ENCODE data around the gene SAE1. TPM values are rescaled to one million over a fixed set of nuclear protein-coding genes. Genes with fewer than 3 reads are reported as not detected.
A peak's percentile ranks its signal among the peaks of the same experiment; 100 is the strongest.

SAE1 gene
- polyA plus RNA-seq, 3 donors, result 28.3 to 54.2 (median 46.5) TPM

DNA sequence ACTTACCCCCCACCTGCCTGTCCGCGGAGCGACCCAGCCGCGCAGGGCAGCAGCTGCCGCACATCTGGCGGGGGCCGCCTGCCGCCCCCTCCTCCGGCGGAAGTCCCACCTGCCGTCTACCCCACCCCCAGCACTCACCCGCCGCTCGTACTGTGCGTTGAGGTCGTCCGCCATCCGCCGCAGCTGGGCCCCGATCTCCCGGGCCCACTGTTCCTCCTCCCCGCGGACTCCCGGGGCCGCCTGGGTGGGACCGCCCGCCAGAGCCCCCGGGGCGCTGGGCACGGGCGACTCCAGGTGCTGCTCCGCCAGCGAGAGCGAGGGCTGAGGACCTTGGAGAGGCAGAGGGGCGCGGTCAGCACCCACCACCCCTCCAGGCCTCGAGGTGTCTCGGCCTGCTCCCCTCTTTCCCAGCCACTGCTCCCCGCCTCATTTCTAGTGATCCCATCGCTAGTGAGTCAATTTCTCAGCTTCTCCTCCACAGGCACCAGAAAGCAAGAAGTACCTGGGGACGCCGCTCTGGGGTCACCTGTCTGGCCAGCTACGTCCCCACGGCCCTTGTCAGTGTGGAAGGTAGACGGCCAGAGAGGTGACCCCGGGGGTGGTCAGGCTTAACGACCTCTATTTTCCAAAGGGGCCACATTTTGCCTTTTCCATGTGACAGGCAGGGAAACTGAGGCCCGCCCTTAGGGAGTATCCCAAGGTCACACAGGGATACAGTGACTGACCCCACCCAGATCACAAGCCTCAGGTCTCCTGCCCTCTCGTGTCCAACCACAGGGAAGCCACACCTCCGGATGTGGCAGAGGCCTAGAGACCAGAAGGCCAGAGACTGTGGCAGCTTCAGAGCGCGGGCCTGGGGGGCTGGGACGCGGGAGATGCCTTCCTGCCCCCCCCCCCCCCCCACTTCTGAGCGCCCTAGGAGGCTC lies 96.1 kb downstream of the SAE1 start:
- H3K27me3 Mint-ChIP-seq (ENCODE audit: low read depth in 3 of 3), result peaks cover 2 to 6% (median 5%) of the 10 kb centered on the region in 3 donors
- Histone ChIP-seq H3K79me2 (ENCODE audit: insufficient read depth, low read length) (peaks cover 14% of the 10 kb centered on the region), H4K20me1 (ENCODE audit: insufficient read depth, low read length) (peaks cover 38% of the 10 kb centered on the region), H3K4me3 (replicated peaks in 1 of 3; ENCODE audit: low read depth in 2 of 3, low read length in 3 of 3) (peak overlapping the region; percentile 51 to 99 (median 70)), H3K36me3 (replicated peaks in 1 of 2; ENCODE audit: control insufficient read depth in 1 of 2, insufficient read depth in 2 of 2, low read length in 2 of 2) (peaks cover 12 to 14% of the 10 kb centered on the region in 2 donors), H3K9ac (ENCODE audit: insufficient read depth, low read length, poor library complexity, severe bottlenecking) (peak overlapping the region; percentile 89), H3K27me3 (ENCODE audit: control insufficient read depth in 2 of 2, insufficient read depth in 2 of 2, low read length in 2 of 2) (peaks cover 0 to 4% of the 10 kb centered on the region in 2 donors), H3K27ac (ENCODE audit: low read depth in 1 of 2, low read length in 2 of 2) (peak overlapping the region; percentile 86 to 96), H3K4me2 (replicated peaks; ENCODE audit: extremely low read depth, low read length, poor library complexity, severe bottlenecking) (peak overlapping the region; percentile 82), H2AFZ (ENCODE audit: insufficient read depth, low read depth, low read length, poor library complexity, severe bottlenecking) (no peak overlapping the region), H3K4me1 (ENCODE audit: control insufficient read depth in 1 of 2, insufficient read depth in 2 of 2, low read length in 2 of 2) (peaks cover 44 to 55% of the 10 kb centered on the region in 2 donors), H3K9me3 (replicated peaks in 1 of 2; ENCODE audit: control insufficient read depth in 1 of 2, insufficient read depth in 1 of 2, low read length in 2 of 2) (no peaks in the 10 kb centered on the region)
- intact Hi-C loops (cut with micrococcal nuclease), result loop anchor here in 1 of 2 donors (2.0 kb wide), 1 partner anchor 14 kb away; no protein-coding TSS in a partner anchor
- H3K9me3 Mint-ChIP-seq, result peaks cover 0 to 2% (median 0%) of the 10 kb centered on the region in 7 donors
- TF ChIP-seq, protein P1, sequence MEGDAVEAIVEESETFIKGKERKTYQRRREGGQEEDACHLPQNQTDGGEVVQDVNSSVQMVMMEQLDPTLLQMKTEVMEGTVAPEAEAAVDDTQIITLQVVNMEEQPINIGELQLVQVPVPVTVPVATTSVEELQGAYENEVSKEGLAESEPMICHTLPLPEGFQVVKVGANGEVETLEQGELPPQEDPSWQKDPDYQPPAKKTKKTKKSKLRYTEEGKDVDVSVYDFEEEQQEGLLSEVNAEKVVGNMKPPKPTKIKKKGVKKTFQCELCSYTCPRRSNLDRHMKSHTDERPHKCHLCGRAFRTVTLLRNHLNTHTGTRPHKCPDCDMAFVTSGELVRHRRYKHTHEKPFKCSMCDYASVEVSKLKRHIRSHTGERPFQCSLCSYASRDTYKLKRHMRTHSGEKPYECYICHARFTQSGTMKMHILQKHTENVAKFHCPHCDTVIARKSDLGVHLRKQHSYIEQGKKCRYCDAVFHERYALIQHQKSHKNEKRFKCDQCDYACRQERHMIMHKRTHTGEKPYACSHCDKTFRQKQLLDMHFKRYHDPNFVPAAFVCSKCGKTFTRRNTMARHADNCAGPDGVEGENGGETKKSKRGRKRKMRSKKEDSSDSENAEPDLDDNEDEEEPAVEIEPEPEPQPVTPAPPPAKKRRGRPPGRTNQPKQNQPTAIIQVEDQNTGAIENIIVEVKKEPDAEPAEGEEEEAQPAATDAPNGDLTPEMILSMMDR (IDR thresholded peaks at IDR 0.05), result no peak
- H3K4me1 Mint-ChIP-seq, result peaks cover 17% of the 10 kb centered on the region
- peaks cover 17 to 30% of the 10 kb centered on the region in 2 donors for H3K36me3 Mint-ChIP-seq
- H3K4me3 Mint-ChIP-seq, result peak overlapping the region; percentile 87 to 88
- 0% methylated on average over 47 of the region's 56 CpGs for WGBS (ENCODE audit: insufficient coverage)
- peak; percentile 80 to 85 (median 82) for DNase-seq
- H3K27ac Mint-ChIP-seq, result peak overlapping the region; percentile 96 to 99 (median 98)

- Mint-ChIP-seq H3K4me3 (peak overlapping the region; percentile 87 to 88), H3K36me3 (peaks cover 9 to 21% of the 10 kb centered on the region in 2 donors), H3K27me3 (ENCODE audit: low read depth in 3 of 3) (peaks cover 9 to 15% (median 13%) of the 10 kb centered on the region in 3 donors), H3K27ac (peak overlapping the region; percentile 96 to 99 (median 98)), H3K4me1 (peaks cover 26% of the 10 kb centered on the region), H3K9me3 (peaks cover 0 to 5% (median 0%) of the 10 kb centered on the region in 7 donors)
- intact Hi-C loops (cut with micrococcal nuclease), result loop anchor here in 1 of 2 donors (2.0 kb wide), 1 partner anchor 13 kb away; no protein-coding TSS in a partner anchor
- H3K27me3 ChIP-seq (ENCODE audit: control insufficient read depth in 2 of 2, insufficient read depth in 2 of 2, low read length in 2 of 2), result peaks cover 0 to 8% of the 10 kb centered on the region in 2 donors
- peak overlapping the region; percentile 86 to 96 for H3K27ac ChIP-seq (ENCODE audit: low read depth in 1 of 2, low read length in 2 of 2)
- peak overlapping the region; percentile 89 for H3K9ac ChIP-seq (ENCODE audit: insufficient read depth, low read length, poor library complexity, severe bottlenecking)
- TF ChIP-seq, protein P1 (IDR thresholded peaks at IDR 0.05), result no peak
- peak; percentile 86 to 93 (median 86) for DNase-seq
- peaks cover 30% of the 10 kb centered on the region for H4K20me1 ChIP-seq (ENCODE audit: insufficient read depth, low read length)
- peak overlapping the region; percentile 82 for H3K4me2 ChIP-seq (replicated peaks; ENCODE audit: extremely low read depth, low read length, poor library complexity, severe bottlenecking)
- 0% methylated on average over 20 of the region's 27 CpGs for WGBS (ENCODE audit: insufficient coverage)
- no peak overlapping the region for H2AFZ ChIP-seq (ENCODE audit: insufficient read depth, low read depth, low read length, poor library complexity, severe bottlenecking)
- peaks cover 5% of the 10 kb centered on the region in 2 donors for H3K36me3 ChIP-seq (replicated peaks in 1 of 2; ENCODE audit: control insufficient read depth in 1 of 2, insufficient read depth in 2 of 2, low read length in 2 of 2)
- H3K4me3 ChIP-seq (replicated peaks in 1 of 3; ENCODE audit: low read depth in 2 of 3, low read length in 3 of 3), result peak overlapping the region; percentile 51 to 99 (median 70)
- peaks cover 14% of the 10 kb centered on the region for H3K79me2 ChIP-seq (ENCODE audit: insufficient read depth, low read length)
- peaks cover 53 to 64% of the 10 kb centered on the region in 2 donors for H3K4me1 ChIP-seq (ENCODE audit: control insufficient read depth in 1 of 2, insufficient read depth in 2 of 2, low read length in 2 of 2)
- no peaks in the 10 kb centered on the region for H3K9me3 ChIP-seq (replicated peaks in 1 of 2; ENCODE audit: control insufficient read depth in 1 of 2, insufficient read depth in 1 of 2, low read length in 2 of 2)
Measured at GRCh38 chr19:47227352-47228167, 96.9 kb downstream of the SAE1 start.
